GM21381 (cell line): ENCODE results near the gene NFE2.
A peak's percentile ranks its signal among the peaks of the same experiment; 100 is the strongest.
"Not testable (repeated sequence)": the region's sequence is repeated elsewhere in the genome, so short reads cannot be mapped to it uniquely, and the experiment has no call there.

Source experiments
- ATAC-seq: cut with Tn5 transposase; IDR thresholded peaks from one replicate; pipeline ENCODE4 v1.9.1; 2021; ENCODE audit warnings: mild to moderate bottlenecking, moderate library complexity; ENCODE audit not compliant: unreplicated experiment

The NFE2 gene

GRCh38 chr12:54300732-54301427 is at the start of gene NFE2:
TSS of gene NFE2 (minus strand) at chr12:54301015. CDS start at chr12:54295248, 5,767 bp downstream.
- no peak for ATAC-seq

- ATAC-seq = no peak
These were observed 48.9 kb upstream of the NFE2 start for GRCh38 chr12:54349679-54350078.

- ATAC-seq = no peak
These were observed 48.2 kb upstream of the NFE2 start for GRCh38 chr12:54349036-54349435.

- no peak for ATAC-seq
These were observed 40.8 kb upstream of the NFE2 start for GRCh38 chr12:54341378-54342300.

- ATAC-seq = no peak
These were observed 40.0 kb upstream of the NFE2 start for GRCh38 chr12:54340846-54341245.

GRCh38 chr12:54338698-54339296 is 38.0 kb upstream of the NFE2 start:
- no peak for ATAC-seq

GRCh38 chr12:54337854-54338650 is 37.2 kb upstream of the NFE2 start:
- ATAC-seq = no peak

- no peak for ATAC-seq
These were observed 36.5 kb upstream of the NFE2 start for GRCh38 chr12:54337280-54337842.

GRCh38 chr12:54333420-54334034 is 32.7 kb upstream of the NFE2 start:
- no peak for ATAC-seq

- ATAC-seq = no peak
These were observed 30.6 kb upstream of the NFE2 start for GRCh38 chr12:54331461-54331860.

GRCh38 chr12:54330442-54330841 is 29.6 kb upstream of the NFE2 start:
- ATAC-seq = no peak

GRCh38 chr12:54329759-54330158 is 28.9 kb upstream of the NFE2 start:
- no peak for ATAC-seq

- no peak for ATAC-seq
These were observed 28.0 kb upstream of the NFE2 start for GRCh38 chr12:54328595-54329337.

- not testable (repeated sequence) for ATAC-seq
These were observed 24.8 kb upstream of the NFE2 start for GRCh38 chr12:54325442-54326109.

GRCh38 chr12:54324617-54325441 is 24.0 kb upstream of the NFE2 start, which contains the start of gene COPZ1:
TSS of gene COPZ1 (plus strand) at chr12:54325131. CDS start at chr12:54325164, 33 bp downstream.
- ATAC-seq = peak; percentile 97

GRCh38 chr12:54321363-54321762 is 20.5 kb upstream of the NFE2 start:
- ATAC-seq = no peak

GRCh38 chr12:54312309-54312708 is 11.5 kb upstream of the NFE2 start:
- ATAC-seq = not testable (repeated sequence)

GRCh38 chr12:54311051-54311450 is 10.2 kb upstream of the NFE2 start:
- no peak for ATAC-seq
